Gastrocnemius medialis (tissue), 4 donors: ENCODE measurements around the gene SH3GL1. TPM values are rescaled to one million over a fixed set of nuclear protein-coding genes. Genes with fewer than 3 reads are reported as not detected.

ENCODE experiments used
- ATAC-seq, 2 donors: fragments of 150-250 bp; one replicate each; pipeline ENCODE4 v1.9.1; 2016
- DNase-seq, 2 donors: peaks; one replicate each; pipeline ENCODE4 v3.0.0-alpha.2; 2019
- H3K27ac ChIP-seq, 4 donors: fragments of 200-600 bp; sonication (generic); 1 replicate in 1 of 4; 2 replicates in 3 of 4; pipeline ENCODE4 v1.5.1; 2016 to 2018; ENCODE audit warnings: mild to moderate bottlenecking in 2 of 4, moderate library complexity in 1 of 4
- H3K27me3 ChIP-seq, 3 donors: fragments of 200-600 bp; sonication (generic) in 2 of 3; 1 replicate in 1 of 3; 2 replicates in 2 of 3; pipeline versions ENCODE4 v1.5.1 to v1.6.0; 2016 to 2019; ENCODE audit warnings: mild to moderate bottlenecking in 1 of 3, moderate library complexity in 1 of 3
- H3K36me3 ChIP-seq, 2 donors: fragments of 200-600 bp; sonication (generic) in 1 of 2; one replicate each; pipeline ENCODE4 v1.5.1; 2017 to 2018
- H3K4me1 ChIP-seq, 2 donors: fragments of 200-600 bp; sonication (generic) in 1 of 2; one replicate each; pipeline ENCODE4 v1.5.1; 2016 to 2017; ENCODE audit warnings: mild to moderate bottlenecking in 2 of 2
- H3K4me3 ChIP-seq, 4 donors: fragments of 200-600 bp; sonication (generic) in 3 of 4; 1 replicate in 1 of 4; 2 replicates in 3 of 4; pipeline ENCODE4 v1.5.1; 2016 to 2019; ENCODE audit warnings: mild to moderate bottlenecking in 2 of 4
- H3K9me3 ChIP-seq, 3 donors: fragments of 200-600 bp; sonication (generic) in 2 of 3; 1 replicate in 1 of 3; 2 replicates in 2 of 3; pipeline ENCODE4 v1.5.1; 2016 to 2019
- POLR2A ChIP-seq, 2 donors: fragments of 450-650 bp; IDR thresholded peaks; one replicate each; pipeline ENCODE4 v1.6.1; 2017; ENCODE audit warnings: antibody characterized with exemption in 2 of 2, mild to moderate bottlenecking in 2 of 2, moderate library complexity in 2 of 2
- in situ Hi-C, 4 donors: fragments of 200-750 bp; cut with MboI; loops; one replicate each; pipeline versions ENCODE4 v1.15.0 to v1.8.0; 2017; ENCODE audit warnings: low sequenced_read_pairs in 4 of 4
- intact Hi-C: fragments of 100-400 bp; cut with DNase I; formaldehyde crosslinking; loops from one replicate; pipeline ENCODE4 v1.15.1; 2023; ENCODE audit warnings: low total_unique reads
- total RNA-seq, 4 donors: library from RNA; depleted of rRNA; stranded (reverse); fragments of >200 nt; gene quantifications; one replicate each; pipeline versions ENCODE4 v1.1.0 to v1.2.3, GENCODE V29; 2016
- TF ChIP-seq, protein P1 (sequence below), 5 experiments: fragments of 450-650 bp in 3 of 5; fragments of 200-600 bp in 2 of 5; sonication (generic) in 2 of 5; IDR thresholded peaks in 4 of 5; conservative IDR thresholded peaks in 1 of 5; 1 replicate in 4 of 5; 2 replicates in 1 of 5; pipeline ENCODE4 v1.5.1; 2016 to 2019; ENCODE audit warnings: antibody characterized with exemption in 5 of 5, mild to moderate bottlenecking in 3 of 5, moderate library complexity in 3 of 5

SH3GL1 gene
- total RNA-seq, 4 donors from 2014 or later = 11.6 to 19.4 (median 15.8) TPM

DNA sequence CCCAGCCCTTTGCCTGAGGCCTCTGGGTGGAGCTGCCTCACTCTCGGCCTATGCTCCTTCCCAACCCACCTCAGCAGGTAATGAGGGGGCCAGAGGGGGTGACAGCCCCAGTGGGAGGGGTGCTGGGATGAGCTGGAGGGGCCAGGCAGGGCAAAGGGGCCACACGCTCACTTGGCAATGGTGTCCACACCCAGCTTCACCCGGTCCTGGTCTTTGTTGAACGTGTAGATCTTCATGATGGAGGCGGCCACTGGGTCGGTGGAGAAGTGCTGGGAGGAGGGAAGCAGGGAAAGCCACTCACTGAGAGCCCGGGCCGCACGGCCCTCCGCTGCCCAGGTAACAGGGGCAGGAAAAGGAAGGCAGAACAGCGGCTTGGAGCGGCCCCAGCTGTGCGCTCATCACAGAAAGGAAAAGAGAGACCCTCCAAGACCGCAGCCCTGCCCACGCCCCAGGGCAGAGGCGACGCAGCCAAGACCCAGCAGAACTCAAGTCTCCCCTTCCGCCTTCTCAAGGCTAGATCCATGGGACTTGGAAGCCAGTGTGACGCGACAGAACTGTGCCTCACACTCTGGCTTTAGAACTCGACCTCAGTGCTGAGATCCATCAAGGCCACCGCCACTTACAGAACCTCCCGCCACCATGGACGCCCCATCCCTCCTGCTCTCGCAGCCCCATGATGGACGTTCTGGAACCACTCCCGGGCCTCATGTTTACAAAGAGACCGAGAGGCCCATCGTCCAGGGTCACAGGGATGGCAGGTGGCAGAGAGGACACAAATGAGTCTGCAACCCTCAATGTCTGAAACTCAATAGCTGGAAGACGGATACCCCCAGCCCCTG lies 48.0 kb upstream of the SH3GL1 start:
- no peaks in the 10 kb centered on the region for H3K27me3 ChIP-seq
- no peak overlapping the region for H3K4me3 ChIP-seq
- ATAC-seq = peak; percentile 10 to 31
- peak overlapping the region; percentile 84 to 93 (median 88) for H3K27ac ChIP-seq
- intact Hi-C loops = loop anchor here (2.0 kb wide), 1 partner anchor 46 kb away; the partner anchor contains the start of gene CHAF1A
- in situ Hi-C loops = no loop called here
- H3K4me1 ChIP-seq = peaks cover 14 to 19% of the 10 kb centered on the region in 2 donors
- H3K36me3 ChIP-seq = peaks cover 0 to 69% of the 10 kb centered on the region in 2 donors
- H3K9me3 ChIP-seq = no peaks in the 10 kb centered on the region
- TF ChIP-seq, protein P1, sequence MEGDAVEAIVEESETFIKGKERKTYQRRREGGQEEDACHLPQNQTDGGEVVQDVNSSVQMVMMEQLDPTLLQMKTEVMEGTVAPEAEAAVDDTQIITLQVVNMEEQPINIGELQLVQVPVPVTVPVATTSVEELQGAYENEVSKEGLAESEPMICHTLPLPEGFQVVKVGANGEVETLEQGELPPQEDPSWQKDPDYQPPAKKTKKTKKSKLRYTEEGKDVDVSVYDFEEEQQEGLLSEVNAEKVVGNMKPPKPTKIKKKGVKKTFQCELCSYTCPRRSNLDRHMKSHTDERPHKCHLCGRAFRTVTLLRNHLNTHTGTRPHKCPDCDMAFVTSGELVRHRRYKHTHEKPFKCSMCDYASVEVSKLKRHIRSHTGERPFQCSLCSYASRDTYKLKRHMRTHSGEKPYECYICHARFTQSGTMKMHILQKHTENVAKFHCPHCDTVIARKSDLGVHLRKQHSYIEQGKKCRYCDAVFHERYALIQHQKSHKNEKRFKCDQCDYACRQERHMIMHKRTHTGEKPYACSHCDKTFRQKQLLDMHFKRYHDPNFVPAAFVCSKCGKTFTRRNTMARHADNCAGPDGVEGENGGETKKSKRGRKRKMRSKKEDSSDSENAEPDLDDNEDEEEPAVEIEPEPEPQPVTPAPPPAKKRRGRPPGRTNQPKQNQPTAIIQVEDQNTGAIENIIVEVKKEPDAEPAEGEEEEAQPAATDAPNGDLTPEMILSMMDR (IDR thresholded peaks at IDR 0.05 in 4 of 5, conservative IDR thresholded peaks at IDR 0.05 in 1 of 5) = no peak
- TF ChIP-seq POLR2A (IDR thresholded peaks at IDR 0.05) = no peak
- peak; percentile 41 to 53 for DNase-seq

DNA sequence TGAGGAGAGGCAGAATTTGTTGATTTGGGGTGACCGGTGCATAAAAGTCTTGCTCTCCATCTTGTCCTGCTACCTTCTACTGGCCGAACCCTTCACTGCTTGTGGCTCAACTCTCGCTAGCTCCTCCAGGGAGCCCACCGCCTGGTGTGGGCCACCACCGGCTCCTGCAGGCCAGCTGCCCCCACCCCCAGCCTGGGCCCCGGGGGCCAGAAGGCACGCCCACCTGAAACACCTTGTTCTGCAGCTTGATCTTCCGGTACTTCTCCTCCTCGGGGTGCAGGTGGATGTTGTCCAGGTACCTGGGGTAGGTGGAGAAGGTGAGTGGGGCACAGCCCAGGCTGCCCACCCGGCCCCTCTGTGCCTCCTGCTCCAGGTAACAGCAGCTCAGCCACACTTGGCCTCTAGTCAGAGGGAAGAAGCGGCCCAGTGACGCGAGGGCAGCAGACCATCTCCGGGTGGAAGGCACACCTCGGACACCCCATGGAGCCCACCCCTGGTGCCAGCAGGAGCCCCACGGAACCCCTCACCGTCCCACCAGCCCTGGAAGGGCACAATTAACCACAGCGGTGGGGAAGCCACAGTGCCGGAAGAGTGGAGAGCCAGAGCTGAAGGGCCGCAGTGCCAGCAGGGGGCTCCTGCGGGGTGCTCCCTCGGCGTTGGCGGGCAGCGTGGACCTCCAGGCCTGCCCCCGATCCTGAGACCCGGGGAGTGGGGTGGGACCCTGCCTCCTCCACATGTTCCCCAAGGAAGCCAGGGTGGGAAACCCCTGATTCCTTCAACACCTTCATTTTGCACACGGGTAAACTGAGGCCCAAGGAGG lies 47.2 kb upstream of the SH3GL1 start:
- H3K9me3 ChIP-seq = no peaks in the 10 kb centered on the region
- H3K4me1 ChIP-seq = peaks cover 14 to 19% of the 10 kb centered on the region in 2 donors
- no peak overlapping the region for H3K4me3 ChIP-seq
- in situ Hi-C loops (no loop called here), intact Hi-C loops (loop anchor here (2.0 kb wide), 1 partner anchor 45 kb away; the partner anchor contains the start of gene CHAF1A)
- no peak for TF ChIP-seq POLR2A (IDR thresholded peaks at IDR 0.05)
- TF ChIP-seq, protein P1 (IDR thresholded peaks at IDR 0.05 in 4 of 5, conservative IDR thresholded peaks at IDR 0.05 in 1 of 5) = no peak
- H3K27ac ChIP-seq = peak overlapping the region; percentile 84 to 93 (median 88)
- H3K27me3 ChIP-seq = no peaks in the 10 kb centered on the region
- H3K36me3 ChIP-seq = peaks cover 0 to 61% of the 10 kb centered on the region in 2 donors
- ATAC-seq (no peak), DNase-seq (no peak)

DNA sequence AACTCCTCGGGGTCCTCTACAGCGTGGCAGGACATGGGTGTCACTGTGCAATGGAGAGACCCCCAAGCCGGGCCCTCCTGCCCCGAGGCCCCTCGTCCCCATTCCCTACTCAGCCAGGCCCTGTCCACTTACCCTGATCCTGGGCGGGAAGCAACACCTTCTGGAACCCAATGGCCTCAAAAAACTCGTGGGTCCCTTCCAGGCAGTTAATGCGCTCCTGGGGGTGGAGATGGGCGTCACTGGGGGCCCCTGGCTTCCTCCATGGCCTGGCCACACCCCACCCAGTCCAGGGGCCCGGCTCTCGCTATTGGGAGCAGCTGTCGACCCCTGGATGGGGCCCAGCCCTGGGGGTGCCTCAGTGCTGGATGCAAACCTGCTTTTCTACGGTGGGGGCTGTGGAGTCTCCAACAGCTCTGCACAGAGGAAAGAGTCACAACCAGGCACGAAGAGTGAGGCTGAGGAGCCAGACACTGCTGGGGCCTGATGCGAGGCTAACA lies 46.4 kb upstream of the SH3GL1 start:
- intact Hi-C loops (no loop called here), in situ Hi-C loops (no loop called here)
- H3K4me3 ChIP-seq = no peak overlapping the region
- ATAC-seq (no peak), DNase-seq (no peak)
- peak overlapping the region in 1 of 4 donors; percentile 93 for H3K27ac ChIP-seq
- H3K36me3 ChIP-seq = peaks cover 0 to 53% of the 10 kb centered on the region in 2 donors
- H3K9me3 ChIP-seq = no peaks in the 10 kb centered on the region
- no peak for TF ChIP-seq POLR2A (IDR thresholded peaks at IDR 0.05)
- TF ChIP-seq, protein P1 (IDR thresholded peaks at IDR 0.05 in 4 of 5, conservative IDR thresholded peaks at IDR 0.05 in 1 of 5) = no peak
- no peaks in the 10 kb centered on the region for H3K27me3 ChIP-seq
- H3K4me1 ChIP-seq = peaks cover 14 to 19% of the 10 kb centered on the region in 2 donors

DNA sequence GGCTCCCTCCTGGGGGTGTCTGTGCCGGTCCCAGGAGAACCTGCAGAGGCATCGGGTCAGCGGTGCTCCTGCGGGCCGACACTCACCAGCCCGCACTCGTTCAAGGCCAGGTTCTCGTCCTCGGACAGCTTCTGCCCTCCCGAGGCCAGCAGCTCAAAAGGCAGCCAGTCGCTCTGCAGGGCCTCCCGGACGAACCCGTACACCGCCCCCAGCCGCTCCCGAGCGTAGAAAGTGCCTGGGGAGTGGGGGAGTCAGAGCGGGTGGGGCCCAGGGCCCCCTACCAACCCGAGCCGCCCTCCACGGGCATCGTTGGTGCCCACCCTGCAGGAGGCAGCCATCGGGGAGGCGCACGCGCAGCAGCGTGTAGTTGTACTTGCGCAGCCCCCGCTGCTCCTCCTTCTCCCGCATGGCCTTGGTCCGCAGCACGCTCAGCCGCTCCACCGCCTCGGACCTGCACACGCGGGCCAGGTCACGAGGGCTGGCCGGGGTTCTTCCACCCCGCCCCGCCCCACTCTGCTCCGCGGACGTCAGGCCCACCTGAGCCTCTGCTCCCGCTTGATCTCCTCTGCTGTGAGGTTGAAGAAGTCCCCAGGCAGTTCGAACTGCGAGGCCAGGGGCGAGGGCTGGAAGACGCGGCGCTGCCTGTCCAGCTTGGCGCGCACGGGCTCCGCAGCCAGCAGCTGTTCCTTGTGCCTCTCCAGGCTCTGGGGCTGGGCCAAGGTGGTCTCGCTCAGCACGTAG lies 45.8 kb upstream of the SH3GL1 start:
- Histone ChIP-seq H3K36me3 (peaks cover 0 to 47% of the 10 kb centered on the region in 2 donors), H3K27ac (peak overlapping the region; percentile 25 to 82 (median 74)), H3K4me1 (peaks cover 14 to 19% of the 10 kb centered on the region in 2 donors), H3K27me3 (no peaks in the 10 kb centered on the region), H3K9me3 (no peaks in the 10 kb centered on the region), H3K4me3 (no peak overlapping the region)
- intact Hi-C loops = no loop called here
- no peak for ATAC-seq
- TF ChIP-seq, protein P1 (IDR thresholded peaks at IDR 0.05 in 4 of 5, conservative IDR thresholded peaks at IDR 0.05 in 1 of 5) = no peak
- TF ChIP-seq POLR2A (IDR thresholded peaks at IDR 0.05) = no peak
- in situ Hi-C loops = no loop called here
- DNase-seq = no peak
